NB4 (cell line): Measurements from ENCODE around the gene OTUD3.

ENCODE experiments used
- MYC ChIP-seq: IDR thresholded peaks from 2 replicates; pipeline ENCODE4 v1.6.1; 2011; ENCODE audit warnings: low read depth, low read length
- POLR2A ChIP-seq: IDR thresholded peaks from 2 replicates; pipeline ENCODE4 v1.6.1; 2011; ENCODE audit warnings: mild to moderate bottlenecking; ENCODE audit not compliant: insufficient read length; ENCODE audit errors: extremely low read depth
- TF ChIP-seq, protein P1 (sequence below): IDR thresholded peaks from one replicate; pipeline ENCODE4 v1.5.1; 2012; ENCODE audit warnings: low read depth, low read length

DNA sequence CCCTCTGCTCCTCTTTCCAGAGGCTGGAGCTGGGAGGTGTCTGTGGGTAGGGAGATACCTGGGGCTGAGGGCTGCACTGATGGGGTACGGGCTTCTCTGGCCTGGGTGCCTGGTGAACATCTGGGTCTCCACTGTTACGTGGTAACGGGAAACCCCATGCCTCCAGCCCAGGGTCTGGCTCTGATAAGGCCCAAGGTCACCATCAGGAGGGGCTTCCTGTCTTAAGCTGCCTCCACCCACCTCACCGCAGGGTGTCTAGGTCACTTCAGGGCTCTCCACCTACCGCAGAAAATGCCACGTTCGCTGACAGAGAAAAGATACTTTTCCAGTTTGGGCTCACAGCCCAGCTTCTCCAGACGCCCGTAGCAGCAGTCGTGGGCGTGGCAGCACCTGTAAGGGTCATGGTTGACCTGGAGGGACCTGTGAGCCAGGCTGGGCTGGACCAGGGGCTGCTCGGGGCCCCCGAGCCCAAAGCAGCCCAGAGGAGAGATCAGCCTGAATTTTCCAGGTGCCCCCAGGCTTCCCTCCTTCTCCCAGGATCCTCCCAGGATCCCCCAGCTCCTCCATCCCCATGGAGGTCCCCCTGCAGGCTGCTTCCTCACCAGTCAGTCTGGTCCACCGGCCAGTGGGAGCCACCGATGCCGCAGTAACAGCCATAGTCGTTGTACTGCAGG, 40.0 kb downstream of the OTUD3 start:
- TF ChIP-seq, protein P1, sequence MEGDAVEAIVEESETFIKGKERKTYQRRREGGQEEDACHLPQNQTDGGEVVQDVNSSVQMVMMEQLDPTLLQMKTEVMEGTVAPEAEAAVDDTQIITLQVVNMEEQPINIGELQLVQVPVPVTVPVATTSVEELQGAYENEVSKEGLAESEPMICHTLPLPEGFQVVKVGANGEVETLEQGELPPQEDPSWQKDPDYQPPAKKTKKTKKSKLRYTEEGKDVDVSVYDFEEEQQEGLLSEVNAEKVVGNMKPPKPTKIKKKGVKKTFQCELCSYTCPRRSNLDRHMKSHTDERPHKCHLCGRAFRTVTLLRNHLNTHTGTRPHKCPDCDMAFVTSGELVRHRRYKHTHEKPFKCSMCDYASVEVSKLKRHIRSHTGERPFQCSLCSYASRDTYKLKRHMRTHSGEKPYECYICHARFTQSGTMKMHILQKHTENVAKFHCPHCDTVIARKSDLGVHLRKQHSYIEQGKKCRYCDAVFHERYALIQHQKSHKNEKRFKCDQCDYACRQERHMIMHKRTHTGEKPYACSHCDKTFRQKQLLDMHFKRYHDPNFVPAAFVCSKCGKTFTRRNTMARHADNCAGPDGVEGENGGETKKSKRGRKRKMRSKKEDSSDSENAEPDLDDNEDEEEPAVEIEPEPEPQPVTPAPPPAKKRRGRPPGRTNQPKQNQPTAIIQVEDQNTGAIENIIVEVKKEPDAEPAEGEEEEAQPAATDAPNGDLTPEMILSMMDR: no peak
- TF ChIP-seq POLR2A (no peak), MYC (no peak)
